H9 (cell line): ENCODE data around the gene CCND2. TPM values are rescaled to one million over a fixed set of nuclear protein-coding genes. Genes with fewer than 3 reads are reported as not detected.

Source experiments
- DNase-seq: peaks from one replicate; pipeline ENCODE4 v3.0.0-alpha.2; 2017
- H2AFZ ChIP-seq: one replicate; pipeline ENCODE4 v1.6.1; 2013; ENCODE audit warnings: mild to moderate bottlenecking, low read length, control low read depth, moderate library complexity
- H2AK5ac ChIP-seq: 2 replicates; pipeline ENCODE4 v1.6.1; 2013; ENCODE audit warnings: low read length, control low read depth, mixed read lengths; ENCODE audit not compliant: insufficient read length
- H2BK120ac ChIP-seq: one replicate; pipeline ENCODE4 v1.6.1; 2013; ENCODE audit warnings: low read depth, mild to moderate bottlenecking, low read length, control low read depth, inconsistent platforms; ENCODE audit not compliant: poor library complexity, severe bottlenecking
- H2BK12ac ChIP-seq: 2 replicates; pipeline ENCODE4 v1.6.1; 2013; ENCODE audit warnings: low read length, control low read depth, mixed read lengths, low read depth; ENCODE audit not compliant: insufficient read length
- H2BK15ac ChIP-seq: 2 replicates; pipeline ENCODE4 v1.6.1; 2013; ENCODE audit warnings: low read depth, low read length, control low read depth
- H2BK20ac ChIP-seq: one replicate; pipeline ENCODE4 v1.6.1; 2013; ENCODE audit warnings: low read depth, mild to moderate bottlenecking, low read length, control low read depth, inconsistent platforms; ENCODE audit not compliant: poor library complexity, severe bottlenecking
- H2BK5ac ChIP-seq: 2 replicates; pipeline ENCODE4 v1.6.1; 2013; ENCODE audit warnings: low read length, control low read depth, mixed read lengths; ENCODE audit not compliant: insufficient read length
- H3K14ac ChIP-seq: 2 replicates; pipeline ENCODE4 v1.6.1; 2013; ENCODE audit warnings: low read length, control low read depth; ENCODE audit not compliant: insufficient read depth
- H3K18ac ChIP-seq: 2 replicates; pipeline ENCODE4 v1.6.1; 2013; ENCODE audit warnings: low read depth, mild to moderate bottlenecking, mixed read lengths, low read length, control low read depth; ENCODE audit not compliant: insufficient read length
- H3K23ac ChIP-seq: 2 replicates; pipeline ENCODE4 v1.6.1; 2013; ENCODE audit warnings: low read length, control low read depth, mixed read lengths, low read depth; ENCODE audit not compliant: insufficient read length
- H3K23me2 ChIP-seq: 2 replicates; pipeline ENCODE4 v1.6.1; 2013; ENCODE audit warnings: low read depth, mild to moderate bottlenecking, mixed read lengths, low read length, control low read depth; ENCODE audit not compliant: insufficient read length, poor library complexity, severe bottlenecking
- H3K27ac ChIP-seq: 2 replicates; pipeline ENCODE4 v1.5.1; 2013; ENCODE audit warnings: low read length, control low read depth, mixed read lengths, low read depth; ENCODE audit not compliant: insufficient read length
- H3K27me3 ChIP-seq: 2 replicates; pipeline ENCODE4 v1.6.1; 2013; ENCODE audit warnings: low read length, control low read depth, inconsistent platforms; ENCODE audit not compliant: insufficient read depth
- H3K4ac ChIP-seq: 2 replicates; pipeline ENCODE4 v1.6.1; 2013; ENCODE audit warnings: low read depth, mild to moderate bottlenecking, control low read depth, inconsistent platforms, low read length, moderate library complexity
- H3K4me1 ChIP-seq: 2 replicates; pipeline ENCODE4 v1.6.1; 2013; ENCODE audit warnings: low read length, control low read depth, inconsistent platforms; ENCODE audit not compliant: insufficient read depth
- H3K4me2 ChIP-seq: 2 replicates; pipeline ENCODE4 v1.6.1; 2013; ENCODE audit warnings: low read length, control low read depth, mixed read lengths; ENCODE audit not compliant: insufficient read length, insufficient read depth
- H3K56ac ChIP-seq: 2 replicates; pipeline ENCODE4 v1.6.1; 2013; ENCODE audit warnings: low read depth, mild to moderate bottlenecking, mixed read lengths, low read length, control low read depth; ENCODE audit not compliant: insufficient read length
- H3K79me1 ChIP-seq: 2 replicates; pipeline ENCODE4 v1.6.1; 2013; ENCODE audit warnings: low read depth, mild to moderate bottlenecking, moderate library complexity, low read length, control low read depth, inconsistent platforms; ENCODE audit not compliant: insufficient read depth, poor library complexity, severe bottlenecking
- H3K79me2 ChIP-seq: 2 replicates; pipeline ENCODE4 v1.6.1; 2013; ENCODE audit warnings: low read length, control low read depth, inconsistent platforms; ENCODE audit not compliant: insufficient read depth
- H3K9ac ChIP-seq: 2 replicates; pipeline ENCODE4 v1.6.1; 2013; ENCODE audit warnings: low read length, control low read depth, mixed read lengths; ENCODE audit not compliant: insufficient read length; ENCODE audit errors: extremely low read depth
- H3K9me3 ChIP-seq: one replicate; pipeline ENCODE4 v1.6.1; 2013; ENCODE audit warnings: low read depth, low read length, inconsistent platforms; ENCODE audit not compliant: control insufficient read depth
- H3T11ph ChIP-seq: one replicate; pipeline ENCODE4 v1.6.1; 2013; ENCODE audit warnings: mild to moderate bottlenecking, low read length, control low read depth, inconsistent platforms
- H4K20me1 ChIP-seq: one replicate; pipeline ENCODE4 v1.6.1; 2013; ENCODE audit not compliant: control insufficient read depth, insufficient read length, insufficient read depth
- H4K5ac ChIP-seq: 2 replicates; pipeline ENCODE4 v1.6.1; 2013; ENCODE audit warnings: low read depth, mild to moderate bottlenecking, mixed read lengths, low read length, control low read depth; ENCODE audit not compliant: insufficient read length
- H4K8ac ChIP-seq: replicated peaks from 2 replicates; pipeline ENCODE4 v1.6.1; 2013; ENCODE audit warnings: low read length, control low read depth, mixed read lengths, low read depth; ENCODE audit not compliant: insufficient read length
- H4K91ac ChIP-seq: 2 replicates; pipeline ENCODE4 v1.6.1; 2013; ENCODE audit warnings: low read depth, mild to moderate bottlenecking, moderate library complexity, mixed read lengths, low read length, control low read depth; ENCODE audit not compliant: insufficient read length
- H3K27ac Mint-ChIP-seq, 3 experiments: 2 replicates in 2 of 3; 3 replicates in 1 of 3; pipeline ENCODE4 v1.8.0; 2020 to 2021; ENCODE audit warnings: mixed read lengths in 3 of 3, mild to moderate bottlenecking in 1 of 3, moderate library complexity in 1 of 3
- H3K27me3 Mint-ChIP-seq: 2 replicates; pipeline ENCODE4 v1.8.0; 2021; ENCODE audit warnings: low read depth, mild to moderate bottlenecking, moderate library complexity, mixed read lengths
- H3K36me3 Mint-ChIP-seq, 3 experiments: 2 replicates in 2 of 3; 3 replicates in 1 of 3; pipeline ENCODE4 v1.8.0; 2020 to 2021; ENCODE audit warnings: low read depth in 3 of 3, mixed read lengths in 3 of 3; ENCODE audit not compliant: insufficient read depth in 1 of 3
- H3K4me1 Mint-ChIP-seq, 2 experiments: 2 replicates each; pipeline ENCODE4 v1.8.0; 2020; ENCODE audit warnings: mixed read lengths in 2 of 2
- H3K4me3 Mint-ChIP-seq, 2 experiments: 2 replicates in 1 of 2; 3 replicates in 1 of 2; pipeline ENCODE4 v1.8.0; 2020 to 2021; ENCODE audit warnings: mild to moderate bottlenecking in 2 of 2, mixed read lengths in 2 of 2, moderate library complexity in 1 of 2
- H3K9me3 Mint-ChIP-seq, 2 experiments: 2 replicates in 1 of 2; 3 replicates in 1 of 2; pipeline ENCODE4 v1.8.0; 2020; ENCODE audit warnings: mild to moderate bottlenecking in 2 of 2, mixed read lengths in 2 of 2, moderate library complexity in 1 of 2
- WGBS: extraction: QIAGEN DNeasy Blood & Tissue Kit; methylation state at CpG from one replicate; pipeline ENCODE4 v1.1.7; 2013; ENCODE audit warnings: missing lambda C conversion rate, low lambda C conversion rate, mixed read lengths; ENCODE audit not compliant: insufficient read length; ENCODE audit errors: extremely low coverage; 5-methylcytosine and 5-hydroxymethylcytosine counted together
- total RNA-seq: library from RNA; stranded (reverse); gene quantifications from 2 replicates; pipeline ENCODE4 v1.2.1, GENCODE V29; 2021
- TF ChIP-seq, protein P1 (sequence below): fragments of 200-600 bp; sonication (generic); conservative IDR thresholded peaks from 3 replicates; pipeline ENCODE4 v1.8.0; 2021; ENCODE audit warnings: antibody characterized with exemption, mild to moderate bottlenecking

CCND2 gene
- total RNA-seq, 1 experiment from 2014 or later: 104 TPM

DNA sequence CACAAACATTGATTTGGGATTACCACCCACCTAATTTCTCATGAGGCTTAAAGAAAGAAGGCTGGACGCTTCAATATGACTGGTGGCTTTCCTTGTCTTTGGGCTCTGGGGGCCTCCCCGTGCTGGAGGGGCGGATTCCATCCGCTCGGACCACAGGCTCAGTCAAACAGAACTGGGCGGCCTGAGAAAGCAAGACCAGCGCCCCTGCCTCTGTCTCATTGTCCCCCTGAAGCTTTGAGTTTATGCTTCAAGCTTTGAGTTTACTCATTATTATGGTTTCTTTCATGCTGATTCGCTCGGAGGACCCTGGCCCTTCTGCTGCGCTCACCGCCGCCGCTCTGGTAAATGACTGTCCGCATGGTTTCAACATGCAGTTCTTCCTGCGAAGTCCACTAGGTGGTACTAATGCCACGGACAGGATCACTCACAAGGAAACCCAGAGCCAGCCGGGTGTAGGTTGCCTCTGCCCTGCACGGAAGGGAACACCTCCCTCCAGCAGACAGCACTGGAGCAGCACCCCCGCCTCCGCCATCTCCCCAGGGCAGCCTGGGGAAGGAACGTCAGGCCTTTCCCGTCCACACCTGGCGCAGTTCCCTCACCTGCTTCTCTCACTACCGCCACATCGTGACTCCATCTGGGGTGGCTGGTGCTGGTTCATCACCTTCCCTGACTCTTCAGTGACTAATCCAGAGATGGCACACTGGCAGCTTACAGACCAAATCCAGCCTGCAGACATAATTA, 34.2 kb downstream of the CCND2 start:
- no peaks in the 10 kb centered on the region for H3K9me3 Mint-ChIP-seq
- H2BK20ac ChIP-seq: no peak overlapping the region
- no peak overlapping the region for H3K9ac ChIP-seq
- no peaks in the 10 kb centered on the region for H4K20me1 ChIP-seq
- no peaks in the 10 kb centered on the region for H3K23me2 ChIP-seq
- no peaks in the 10 kb centered on the region; the same call in 1 of the 2 replicates for H3K4me1 ChIP-seq
- H3K14ac ChIP-seq: peak overlapping the region; percentile 31; the same call in 1 of the 2 replicates
- no peak overlapping the region for H2BK5ac ChIP-seq
- H2BK15ac ChIP-seq: no peak overlapping the region
- DNase-seq: peak; percentile 98
- TF ChIP-seq, protein P1, sequence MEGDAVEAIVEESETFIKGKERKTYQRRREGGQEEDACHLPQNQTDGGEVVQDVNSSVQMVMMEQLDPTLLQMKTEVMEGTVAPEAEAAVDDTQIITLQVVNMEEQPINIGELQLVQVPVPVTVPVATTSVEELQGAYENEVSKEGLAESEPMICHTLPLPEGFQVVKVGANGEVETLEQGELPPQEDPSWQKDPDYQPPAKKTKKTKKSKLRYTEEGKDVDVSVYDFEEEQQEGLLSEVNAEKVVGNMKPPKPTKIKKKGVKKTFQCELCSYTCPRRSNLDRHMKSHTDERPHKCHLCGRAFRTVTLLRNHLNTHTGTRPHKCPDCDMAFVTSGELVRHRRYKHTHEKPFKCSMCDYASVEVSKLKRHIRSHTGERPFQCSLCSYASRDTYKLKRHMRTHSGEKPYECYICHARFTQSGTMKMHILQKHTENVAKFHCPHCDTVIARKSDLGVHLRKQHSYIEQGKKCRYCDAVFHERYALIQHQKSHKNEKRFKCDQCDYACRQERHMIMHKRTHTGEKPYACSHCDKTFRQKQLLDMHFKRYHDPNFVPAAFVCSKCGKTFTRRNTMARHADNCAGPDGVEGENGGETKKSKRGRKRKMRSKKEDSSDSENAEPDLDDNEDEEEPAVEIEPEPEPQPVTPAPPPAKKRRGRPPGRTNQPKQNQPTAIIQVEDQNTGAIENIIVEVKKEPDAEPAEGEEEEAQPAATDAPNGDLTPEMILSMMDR: peak; percentile 81
- no peak overlapping the region for H3T11ph ChIP-seq
- H2BK120ac ChIP-seq: no peak overlapping the region
- no peak overlapping the region for H3K23ac ChIP-seq
- H2BK12ac ChIP-seq: no peak overlapping the region
- no peaks in the 10 kb centered on the region for H3K27me3 ChIP-seq
- no peak overlapping the region for H2AK5ac ChIP-seq
- H2AFZ ChIP-seq: no peak overlapping the region
- H3K56ac ChIP-seq: no peak overlapping the region
- H4K8ac ChIP-seq: no peak overlapping the region
- no peak overlapping the region for H3K4ac ChIP-seq
- no peak overlapping the region for H4K5ac ChIP-seq
- H3K79me1 ChIP-seq: no peaks in the 10 kb centered on the region
- H3K4me1 Mint-ChIP-seq: peaks cover 25 to 29% of the 10 kb centered on the region in 2 experiments
- H3K27ac ChIP-seq: no peak overlapping the region
- H3K36me3 Mint-ChIP-seq: peaks cover 6 to 29% (median 21%) of the 10 kb centered on the region in 3 experiments; a peak in 6 of 7 replicates
- no peak overlapping the region for H3K4me2 ChIP-seq
- WGBS: no CpG with 5 or more reads among the region's 25 CpGs
- peak overlapping the region; percentile 48 to 94 (median 93); a peak in 6 of 7 replicates for H3K27ac Mint-ChIP-seq
- peak overlapping the region; percentile 60 to 73; a peak in 4 of 5 replicates for H3K4me3 Mint-ChIP-seq
- no peak overlapping the region for H4K91ac ChIP-seq
- H3K79me2 ChIP-seq: no peaks in the 10 kb centered on the region
- H3K9me3 ChIP-seq: no peaks in the 10 kb centered on the region
- no peak overlapping the region for H3K18ac ChIP-seq
- H3K27me3 Mint-ChIP-seq: no peaks in the 10 kb centered on the region
